Pancreas (tissue), 10 donors: Measurements from ENCODE around the gene GPR61. TPM values are rescaled to one million over a fixed set of nuclear protein-coding genes. Genes with fewer than 3 reads are reported as not detected.

ENCODE experiments used
- ATAC-seq, 4 donors: fragments of 200-7000 bp; cut with Tn5 transposase; one replicate each; pipeline versions ENCODE4 v1.8.0 to v1.9.1; 2020; ENCODE audit warnings: mild to moderate bottlenecking in 4 of 4, moderate library complexity in 4 of 4
- DNase-seq, 6 donors: peaks; one replicate each; pipeline ENCODE4 v3.0.0-alpha.2; 2020
- FAIRE-seq: peaks from 2 replicates; lab custom pipeline; 2012; peaks lifted over from hg19 to GRCh38; lab: Jason Lieb, UNC
- H3K27ac ChIP-seq, 4 donors: fragments of 200-600 bp; sonication (generic); 1 replicate in 3 of 4; 2 replicates in 1 of 4; pipeline versions ENCODE4 v1.5.0 to v1.8.0; 2020
- H3K27me3 ChIP-seq, 4 donors: fragments of 200-600 bp; one replicate each; pipeline ENCODE4 v1.8.0; 2021
- H3K36me3 ChIP-seq, 3 donors: fragments of 200-600 bp; sonication (generic) in 1 of 3; one replicate each; pipeline versions ENCODE4 v1.5.0 to v1.8.0; 2020 to 2021
- H3K4me1 ChIP-seq, 3 donors: fragments of 200-600 bp; one replicate each; pipeline ENCODE4 v1.8.0; 2021
- H3K4me3 ChIP-seq, 4 donors: fragments of 200-600 bp; sonication (generic) in 2 of 4; one replicate each; pipeline versions ENCODE4 v1.5.0 to v1.8.0; 2020 to 2021
- H3K9me3 ChIP-seq, 4 donors: fragments of 200-600 bp; one replicate each; pipeline ENCODE4 v1.8.0; 2021
- WGBS, 2 donors: extraction: QIAGEN DNeasy Blood & Tissue Kit; methylation state at CpG; one replicate each; pipeline ENCODE4 v1.1.7; 2013; 5-methylcytosine and 5-hydroxymethylcytosine counted together
- intact Hi-C, 3 donors: fragments of 100-400 bp; cut with DNase I; formaldehyde crosslinking; loops; one replicate each; pipeline versions ENCODE4 v1.11.1 to v1.14.2; 2022
- polyA plus RNA-seq, 2 donors: library from polyadenylated mRNA; stranded (reverse); fragments of 200-250 nt; gene quantifications; one replicate each; pipeline ENCODE4 v1.2.3, GENCODE V29; 2013
- total RNA-seq, 6 donors: library from RNA; stranded (reverse); fragmentation: NEBNext Ultra II Directional in 4 of 6; extraction: Animal tissue kit (Norgen Biotek cat#: 25700) in 4 of 6; gene quantifications; one replicate each; pipeline versions ENCODE4 v1.2.1 to v1.2.4, GENCODE V29; 2021 to 2023
- TF ChIP-seq, protein P1 (sequence below), 4 donors: fragments of 200-600 bp; sonication (generic) in 3 of 4; IDR thresholded peaks; one replicate each; pipeline versions ENCODE4 v1.5.0 to v1.8.0; 2021; ENCODE audit warnings: antibody characterized with exemption in 4 of 4
- donor health status: healthy with polysubstance abuse.
- donor health status: DM: no; HTN: no; CAD: no; lungs with moderate emphysema.
- donor health status: DM: no; HTN: no; CAD: no.
- donor health status: control.
- donor health status: control.
- donor health status: Bipolar disorder and iron deficiency.
- donor health status: DM: yes; HTN: yes; CAD: no.
- donor health status: DM: no; HTN: no; CAD: no.
- donor health status: DM: no; HTN: no; CAD: no.
- donor health status: DM: yes; HTN: yes; CAD: no.

The GPR61 gene
- total and polyA plus RNA-seq, 8 donors: 0.09 to 0.19 TPM; not detected in 6

DNA sequence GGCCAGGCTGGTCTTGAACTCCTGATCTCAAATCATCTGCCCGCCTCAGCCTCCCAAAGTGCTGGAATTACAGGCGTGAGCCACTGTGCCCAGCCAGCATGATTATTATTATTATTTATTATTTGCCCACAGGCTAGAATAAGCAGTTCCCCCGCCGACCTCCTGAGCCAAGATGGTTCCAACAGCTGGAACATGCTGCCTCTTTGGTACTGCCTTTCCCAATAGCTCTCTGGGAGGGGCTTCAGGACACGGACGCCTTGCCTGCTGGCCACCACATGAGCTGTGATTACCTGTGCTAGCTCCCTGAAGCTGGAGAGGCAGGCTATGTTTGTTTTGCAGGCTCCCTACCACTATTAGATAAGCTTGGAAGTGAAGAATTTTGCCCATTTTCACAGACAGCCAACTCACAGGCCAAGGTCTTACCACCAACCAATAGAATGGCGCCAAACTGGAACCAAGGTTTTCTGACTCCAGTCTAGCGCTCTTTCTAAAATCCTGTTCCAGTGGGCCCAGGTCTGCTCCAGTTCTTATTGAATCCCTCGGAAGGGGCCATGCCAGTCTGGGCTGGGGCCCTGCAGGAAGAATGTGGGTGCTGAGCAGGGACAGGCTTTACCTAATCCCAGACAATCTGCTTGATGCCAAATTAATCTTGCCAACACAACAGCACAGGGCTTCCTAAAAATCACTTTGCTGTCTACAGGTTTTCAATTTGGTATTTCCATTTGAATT, 2.1 kb upstream of the GPR61 start:
- 75% methylated on average over 9 of the region's 9 CpGs for WGBS, 2 donors
- H3K27ac ChIP-seq: no peak overlapping the region
- no peak for FAIRE-seq

DNA sequence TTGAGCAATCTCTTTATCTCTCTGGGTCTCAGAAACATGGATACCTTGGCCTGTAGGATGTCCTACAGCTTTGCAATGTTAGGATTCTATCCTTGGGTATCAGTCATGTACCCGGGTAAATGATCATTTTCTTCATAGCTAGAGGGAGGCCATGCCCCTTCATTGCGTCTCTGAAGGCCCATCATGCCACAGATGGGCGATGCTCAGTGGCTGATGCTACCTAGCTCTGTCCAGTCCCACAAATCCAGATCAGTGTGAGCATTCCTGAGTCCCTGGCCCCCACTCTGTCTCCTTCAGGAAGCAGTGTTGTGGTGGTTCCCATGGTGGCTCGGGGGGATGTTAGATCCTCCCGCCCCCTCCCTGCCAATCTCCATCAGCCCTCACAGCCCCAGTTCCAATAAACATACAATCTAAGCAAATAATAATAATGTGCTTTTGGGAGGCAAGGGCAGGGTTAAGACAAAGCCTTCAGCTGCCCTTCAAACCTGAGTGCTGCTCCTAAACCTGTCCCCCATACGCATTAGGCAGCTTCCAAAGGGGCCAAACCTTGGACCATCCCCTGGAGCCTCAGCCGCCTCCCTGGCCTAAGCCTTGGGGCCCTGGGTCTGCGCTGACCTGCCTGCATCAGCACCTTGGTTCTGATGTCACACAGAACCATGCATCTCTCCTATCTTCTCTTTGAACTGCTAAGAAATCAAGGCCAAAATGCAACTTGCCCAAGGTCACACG, 681 bp upstream of the GPR61 start:
- Histone ChIP-seq H3K27me3 (no peaks in the 10 kb centered on the region), H3K4me3 (no peak overlapping the region), H3K9me3 (no peaks in the 10 kb centered on the region), H3K4me1 (no peaks in the 10 kb centered on the region), H3K27ac (no peak overlapping the region), H3K36me3 (no peaks in the 10 kb centered on the region)
- TF ChIP-seq, protein P1, sequence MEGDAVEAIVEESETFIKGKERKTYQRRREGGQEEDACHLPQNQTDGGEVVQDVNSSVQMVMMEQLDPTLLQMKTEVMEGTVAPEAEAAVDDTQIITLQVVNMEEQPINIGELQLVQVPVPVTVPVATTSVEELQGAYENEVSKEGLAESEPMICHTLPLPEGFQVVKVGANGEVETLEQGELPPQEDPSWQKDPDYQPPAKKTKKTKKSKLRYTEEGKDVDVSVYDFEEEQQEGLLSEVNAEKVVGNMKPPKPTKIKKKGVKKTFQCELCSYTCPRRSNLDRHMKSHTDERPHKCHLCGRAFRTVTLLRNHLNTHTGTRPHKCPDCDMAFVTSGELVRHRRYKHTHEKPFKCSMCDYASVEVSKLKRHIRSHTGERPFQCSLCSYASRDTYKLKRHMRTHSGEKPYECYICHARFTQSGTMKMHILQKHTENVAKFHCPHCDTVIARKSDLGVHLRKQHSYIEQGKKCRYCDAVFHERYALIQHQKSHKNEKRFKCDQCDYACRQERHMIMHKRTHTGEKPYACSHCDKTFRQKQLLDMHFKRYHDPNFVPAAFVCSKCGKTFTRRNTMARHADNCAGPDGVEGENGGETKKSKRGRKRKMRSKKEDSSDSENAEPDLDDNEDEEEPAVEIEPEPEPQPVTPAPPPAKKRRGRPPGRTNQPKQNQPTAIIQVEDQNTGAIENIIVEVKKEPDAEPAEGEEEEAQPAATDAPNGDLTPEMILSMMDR (IDR thresholded peaks at IDR 0.05): no peak
- DNase-seq (no peak), ATAC-seq (no peak), FAIRE-seq (no peak)
- intact Hi-C loops: no loop called here
- WGBS, 2 donors: 84 to 88% methylated on average over 9 of the region's 9 CpGs

More for the DNA sequence above, 2.1 kb upstream of the GPR61 start:
- ATAC-seq (no peak), DNase-seq (no peak)
- Histone ChIP-seq H3K27me3 (no peaks in the 10 kb centered on the region), H3K9me3 (no peaks in the 10 kb centered on the region), H3K36me3 (no peaks in the 10 kb centered on the region), H3K4me3 (no peak overlapping the region), H3K4me1 (peaks cover 0 to 2% (median 0%) of the 10 kb centered on the region in 3 donors)
- TF ChIP-seq, protein P1 (IDR thresholded peaks at IDR 0.05): no peak
- intact Hi-C loops: no loop called here

DNA sequence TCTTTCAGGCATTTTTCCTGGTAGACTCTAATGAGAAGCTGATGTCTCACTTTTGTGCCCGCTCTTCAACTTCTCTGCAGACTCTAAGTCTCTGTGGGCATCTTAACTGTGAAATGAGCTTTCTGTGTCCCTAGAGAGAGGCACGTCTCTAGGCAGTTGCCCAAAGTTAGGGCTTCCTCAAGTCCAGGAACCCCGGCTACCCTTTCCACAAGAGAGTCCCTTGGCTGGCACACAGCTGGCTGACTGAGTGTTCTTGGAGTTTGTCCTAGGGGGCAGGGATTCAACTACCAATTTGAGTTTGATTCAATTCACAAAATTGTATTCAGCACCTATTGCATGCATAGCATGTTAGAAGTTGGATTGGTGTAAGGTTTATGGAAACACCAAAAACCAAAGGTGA, 1.4 kb downstream of the GPR61 start:
- intact Hi-C loops: loop anchor here (5.0 to 10.0 kb wide), 5 partner anchors 86 to 444 kb away; partner anchors contain the start of gene AHCYL1 (in 1 of the 3)
- no peak for DNase-seq
- H3K36me3 ChIP-seq: no peaks in the 10 kb centered on the region
- no peak overlapping the region for H3K27ac ChIP-seq
- TF ChIP-seq, protein P1 (IDR thresholded peaks at IDR 0.05): no peak
- H3K4me1 ChIP-seq: peaks cover 0 to 5% (median 0%) of the 10 kb centered on the region in 3 donors
- ATAC-seq: no peak
- H3K9me3 ChIP-seq: no peaks in the 10 kb centered on the region
- no peak for FAIRE-seq
- H3K27me3 ChIP-seq: no peaks in the 10 kb centered on the region
- WGBS, 2 donors: 76 to 85% methylated on average over 3 of the region's 3 CpGs
- no peak overlapping the region for H3K4me3 ChIP-seq

DNA sequence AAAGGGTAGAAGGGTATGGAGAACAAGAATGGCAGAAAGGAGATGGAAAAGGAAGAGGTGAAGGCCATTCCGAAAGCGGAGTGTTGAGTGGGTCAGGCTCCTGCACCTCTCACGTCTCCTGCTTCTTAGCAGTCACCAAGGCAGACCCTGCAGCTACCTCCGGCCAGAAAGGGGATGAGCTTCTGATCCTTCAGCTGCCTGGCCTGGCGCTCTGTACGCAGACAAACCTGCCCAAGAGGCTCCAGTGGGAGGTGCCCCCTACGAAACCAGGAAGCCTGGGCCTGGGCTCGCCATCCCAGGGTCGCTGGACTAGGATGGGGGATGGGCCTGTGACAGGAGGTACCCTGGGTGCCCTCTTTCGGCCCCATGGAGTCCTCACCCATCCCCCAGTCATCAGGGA, 3.0 kb downstream of the GPR61 start:
- WGBS, 2 donors: 84 to 93% methylated on average over 10 of the region's 10 CpGs

More for the DNA sequence above, 3.0 kb downstream of the GPR61 start:
- no peak for ATAC-seq
- H3K36me3 ChIP-seq: no peaks in the 10 kb centered on the region
- TF ChIP-seq, protein P1 (IDR thresholded peaks at IDR 0.05): no peak
- no peaks in the 10 kb centered on the region for H3K9me3 ChIP-seq
- H3K27ac ChIP-seq: no peak overlapping the region
- no peak for FAIRE-seq
- no peaks in the 10 kb centered on the region for H3K27me3 ChIP-seq
- no peak overlapping the region for H3K4me3 ChIP-seq
- H3K4me1 ChIP-seq: peaks cover 0 to 13% (median 0%) of the 10 kb centered on the region in 3 donors
- no peak for DNase-seq
- intact Hi-C loops: loop anchor here (5.0 to 10.0 kb wide), 5 partner anchors 85 to 442 kb away; partner anchors contain the start of gene AHCYL1 (in 1 of the 3)
